Hindlimb muscle (tissue), 1 donor: ENCODE measurements around the gene ERC1. TPM values are rescaled to one million over a fixed set of nuclear protein-coding genes. Genes with fewer than 3 reads are reported as not detected.
"Not testable (repeated sequence)": the region's sequence is repeated elsewhere in the genome, so short reads cannot be mapped to it uniquely, and the experiment has no call there.

Experiments
- DNase-seq: peaks from one replicate; pipeline ENCODE4 v3.0.0-alpha.2; 2013
- polyA plus RNA-seq: library from polyadenylated mRNA; unstranded; fragments of 120-200 nt; gene quantifications from one replicate; pipeline ENCODE4 v1.2.1, GENCODE V29; 2013; ENCODE audit not compliant: insufficient read length

The ERC1 gene
- polyA plus RNA-seq, 1 donor: 24.1 TPM

DNA sequence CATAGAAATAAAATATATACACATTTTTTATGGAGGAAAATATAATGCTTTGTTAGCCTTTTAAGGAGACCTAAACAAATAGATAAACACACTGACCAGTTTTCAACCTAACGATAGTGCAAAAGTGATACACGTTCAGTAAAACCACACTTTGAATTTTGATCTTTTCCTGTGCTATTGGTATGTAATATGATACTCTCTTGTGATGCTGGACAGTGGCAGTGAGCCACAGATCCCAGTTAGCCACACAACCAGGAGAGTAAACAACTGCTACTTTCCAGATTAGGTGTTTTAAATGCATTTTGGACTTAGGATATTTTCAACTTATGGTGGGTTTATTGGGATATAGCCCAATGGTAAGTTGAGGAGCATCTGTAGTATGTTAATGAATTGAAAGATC, 243.1 kb downstream of the ERC1 start:
- DNase-seq: no peak

DNA sequence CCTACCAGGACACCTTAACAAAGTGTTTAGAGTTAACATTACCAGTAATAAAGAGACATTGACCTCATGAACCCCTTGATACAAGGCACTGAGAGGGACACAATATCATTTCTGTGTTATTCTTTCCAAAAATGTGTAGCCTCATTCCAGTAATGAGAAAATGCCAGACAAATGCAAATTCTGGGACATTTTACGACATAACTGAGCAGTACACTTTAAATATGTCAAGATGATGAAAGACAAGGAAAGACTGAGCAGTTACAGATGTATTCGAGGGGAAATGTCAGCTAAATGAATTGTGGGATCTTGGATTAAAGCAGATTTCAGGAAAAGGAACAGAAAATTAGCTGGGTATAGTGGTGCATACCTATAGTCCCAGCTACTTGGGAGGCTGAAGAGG, 255.6 kb downstream of the ERC1 start:
- no peak for DNase-seq

DNA sequence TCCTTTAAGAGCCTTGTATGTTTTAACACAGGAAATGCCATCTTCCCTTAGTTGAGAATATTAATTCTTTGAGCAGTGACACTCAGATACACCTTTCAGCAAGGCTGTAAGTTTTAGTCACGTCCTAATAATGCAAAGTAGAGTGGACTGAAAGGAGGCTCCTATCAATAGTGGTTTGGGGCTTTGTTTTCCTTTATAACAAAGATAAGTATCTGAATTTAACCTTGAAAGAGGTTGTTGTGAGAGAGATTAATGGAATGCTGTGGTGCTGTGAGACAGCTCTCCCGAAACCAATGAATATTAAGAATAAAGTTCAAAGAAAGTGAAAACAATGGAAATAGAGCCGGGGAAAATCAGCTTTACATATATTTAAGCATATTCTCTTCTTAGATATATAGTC, 259.6 kb downstream of the ERC1 start:
- no peak for DNase-seq

DNA sequence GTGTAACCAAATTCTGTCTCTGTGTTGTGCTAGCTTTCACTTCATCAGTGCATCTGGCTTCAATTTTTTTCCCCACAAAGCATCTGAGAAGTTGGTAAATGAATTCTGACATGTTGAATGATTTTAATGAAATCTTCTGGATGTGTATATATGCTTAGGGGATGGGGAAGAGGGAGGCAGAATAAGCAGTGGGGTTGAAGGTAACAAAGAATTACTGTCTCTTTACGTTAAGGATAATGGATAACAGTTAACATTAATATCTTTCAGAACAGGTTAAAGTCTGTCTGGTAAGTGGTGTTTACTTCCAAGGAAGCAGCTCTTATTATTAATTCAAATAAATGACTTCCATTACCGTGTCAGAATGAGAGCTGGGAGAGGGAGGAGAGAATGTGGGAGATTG, 261.7 kb downstream of the ERC1 start:
- no peak for DNase-seq

DNA sequence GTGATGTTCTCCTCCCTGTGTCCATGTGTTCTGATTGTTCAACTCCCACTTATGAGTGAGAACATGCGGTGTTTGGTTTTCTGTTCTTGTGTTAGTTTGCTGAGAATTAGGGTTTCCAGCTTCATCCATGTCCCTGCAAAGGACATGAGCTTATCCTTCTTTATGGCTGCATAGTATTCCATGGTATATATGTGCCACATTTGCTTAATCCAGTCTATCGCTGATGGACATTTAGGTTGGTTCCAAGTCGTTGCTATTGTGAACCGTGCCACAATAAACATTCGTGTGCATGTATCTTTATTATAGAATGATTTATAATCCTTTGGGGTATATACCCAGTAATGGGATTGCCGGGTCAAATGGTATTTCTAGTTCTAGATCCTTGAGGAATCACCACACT, 264.1 kb downstream of the ERC1 start:
- DNase-seq: not testable (repeated sequence)

DNA sequence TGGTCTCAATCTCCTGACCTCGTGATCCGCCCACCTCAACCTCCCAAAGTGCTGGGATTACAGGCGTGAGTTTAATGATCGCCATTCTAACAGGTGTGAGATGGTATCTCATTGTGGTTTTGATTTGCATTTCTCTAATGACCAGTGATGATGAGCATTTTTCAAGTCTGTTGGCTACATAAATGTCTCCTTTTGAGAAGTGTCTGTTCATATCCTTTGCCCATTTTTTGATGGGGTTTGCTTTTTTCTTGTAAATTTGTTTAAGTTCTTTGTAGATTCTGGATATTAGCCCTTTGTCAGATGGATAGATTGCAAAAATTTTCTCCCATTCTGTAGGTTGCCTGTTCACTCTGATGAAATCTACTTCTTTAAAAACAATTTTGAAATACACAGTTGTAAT, 264.8 kb downstream of the ERC1 start:
- not testable (repeated sequence) for DNase-seq

DNA sequence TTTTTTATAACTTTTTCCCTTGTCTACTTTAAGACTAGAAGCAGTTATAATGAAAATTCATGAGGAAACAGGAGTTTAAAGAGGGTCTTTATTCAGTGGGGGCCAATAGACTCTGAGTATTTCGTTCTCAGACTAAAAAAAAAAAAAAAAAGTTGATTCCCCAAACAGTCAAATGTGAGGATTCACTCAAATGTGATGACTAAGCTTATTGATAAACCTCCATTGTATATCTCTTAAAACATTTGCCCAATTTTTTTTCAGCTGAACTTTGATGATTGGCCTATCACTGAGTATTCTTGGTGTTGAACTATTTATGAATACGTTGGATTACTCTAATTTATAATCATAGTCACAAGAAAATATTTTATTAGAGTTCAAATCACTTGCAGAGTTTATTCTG, 265.3 kb downstream of the ERC1 start:
- no peak for DNase-seq

DNA sequence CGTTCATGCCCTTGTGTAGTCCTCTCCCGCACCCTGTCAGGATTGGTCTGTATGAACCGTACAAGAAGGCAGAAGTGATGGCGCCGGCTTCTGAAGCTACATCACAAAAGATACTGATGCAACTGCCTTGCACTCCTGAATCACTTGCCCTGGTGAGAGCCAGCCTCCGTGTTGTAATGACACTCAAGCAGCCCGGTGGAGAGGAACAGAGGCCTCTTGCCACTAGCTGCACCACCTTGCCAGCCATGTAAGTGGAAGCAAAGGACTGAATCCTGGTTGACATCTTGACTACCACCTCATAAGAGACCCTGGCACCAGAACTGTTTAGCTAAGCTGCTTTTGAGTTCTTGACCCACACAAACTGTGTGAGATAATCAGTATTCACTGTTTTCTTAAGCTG, 266.0 kb downstream of the ERC1 start:
- no peak for DNase-seq

DNA sequence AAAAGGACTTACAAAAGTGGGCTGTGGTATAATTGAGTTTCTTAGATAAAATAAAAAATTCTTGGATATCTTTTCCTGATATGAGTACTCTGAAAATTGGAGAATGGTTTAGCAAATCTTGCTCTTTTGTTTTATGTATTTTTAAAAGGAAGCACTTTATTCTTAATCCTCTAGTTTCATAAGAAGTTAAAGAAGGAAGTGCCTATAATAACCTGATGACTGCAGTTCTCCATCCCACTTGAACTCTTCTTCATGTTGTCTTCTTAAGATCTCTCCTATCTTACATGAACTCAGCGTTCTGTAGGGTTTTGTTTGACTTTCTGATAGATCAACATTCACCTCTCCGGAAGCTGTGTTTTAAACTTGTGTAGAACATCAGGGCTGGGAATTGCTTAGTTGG, 271.0 kb downstream of the ERC1 start:
- DNase-seq: no peak

DNA sequence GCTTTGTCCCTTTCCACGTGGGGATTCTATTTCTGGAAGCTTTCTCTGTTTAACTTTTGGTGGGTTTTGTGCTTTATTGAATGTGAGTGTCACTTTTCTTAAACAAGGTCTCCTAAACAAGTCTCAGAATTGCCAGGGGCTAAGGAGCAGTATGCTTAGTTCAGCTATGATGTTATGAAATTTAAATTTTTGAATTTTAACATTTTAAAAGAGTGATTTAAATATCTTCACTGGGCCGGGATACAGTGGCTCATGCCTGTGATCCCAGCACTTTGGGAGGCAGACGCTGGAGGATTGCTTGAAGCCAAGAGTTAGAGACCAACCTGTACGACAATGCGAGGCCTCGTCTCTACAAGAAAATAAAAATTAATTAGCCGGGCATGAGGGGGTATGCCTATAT, 276.2 kb downstream of the ERC1 start:
- no peak for DNase-seq

DNA sequence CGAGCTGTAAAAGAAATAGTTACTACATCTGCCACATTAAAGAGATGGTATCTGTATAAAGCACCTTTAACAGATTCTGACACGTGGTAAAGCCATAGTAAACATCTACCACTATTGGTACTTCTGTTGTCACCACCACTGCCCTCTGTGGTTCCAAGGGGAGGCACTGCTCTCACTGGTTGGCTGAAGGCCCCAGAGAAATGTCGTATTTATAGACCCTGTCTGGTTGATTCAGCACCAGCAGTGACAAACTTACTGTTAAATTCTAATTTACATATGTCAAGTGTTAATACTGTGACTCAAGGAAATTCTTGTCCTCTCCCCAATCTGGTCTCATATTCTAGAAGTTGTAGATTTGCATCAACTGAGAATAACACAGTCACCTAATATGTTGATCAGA, 281.1 kb downstream of the ERC1 start:
- DNase-seq: no peak

DNA sequence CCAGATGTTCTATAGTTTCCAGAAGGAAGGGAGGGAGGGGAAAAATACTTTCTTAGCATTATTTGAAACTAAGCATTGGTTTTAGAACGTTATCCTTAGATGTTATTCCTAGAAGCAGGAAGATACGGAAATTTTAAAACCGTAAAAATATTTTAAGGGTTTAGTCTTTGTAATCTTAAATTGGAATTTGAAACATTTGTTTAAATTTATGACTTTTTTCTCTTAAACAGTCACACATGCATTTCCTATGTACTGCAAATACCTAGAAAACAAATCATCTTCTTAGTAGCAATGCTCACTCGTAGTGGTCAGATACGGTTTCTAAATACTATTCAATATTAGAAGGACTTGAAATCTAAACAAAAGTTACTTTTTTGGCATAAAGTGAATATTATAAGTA, 282.0 kb downstream of the ERC1 start:
- DNase-seq: no peak

DNA sequence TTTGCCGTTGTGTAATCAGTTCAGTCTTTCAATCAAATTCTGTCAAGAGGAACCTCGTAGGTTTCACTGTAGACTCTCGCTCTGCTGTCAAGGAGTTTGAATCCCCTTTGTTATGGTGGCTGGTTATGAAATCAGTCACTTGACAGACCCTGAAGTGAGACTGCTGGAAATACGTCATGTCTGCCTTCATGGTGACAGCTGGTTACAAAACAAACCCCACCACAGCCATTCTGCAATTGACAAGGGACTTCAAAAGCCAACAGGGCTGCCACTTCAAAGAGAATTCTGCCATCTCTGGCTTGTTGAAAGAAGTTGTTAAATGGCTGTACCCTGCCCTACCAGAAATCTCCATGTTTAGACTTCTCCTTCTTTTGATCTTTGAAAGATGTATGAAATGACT, 286.9 kb downstream of the ERC1 start:
- no peak for DNase-seq

DNA sequence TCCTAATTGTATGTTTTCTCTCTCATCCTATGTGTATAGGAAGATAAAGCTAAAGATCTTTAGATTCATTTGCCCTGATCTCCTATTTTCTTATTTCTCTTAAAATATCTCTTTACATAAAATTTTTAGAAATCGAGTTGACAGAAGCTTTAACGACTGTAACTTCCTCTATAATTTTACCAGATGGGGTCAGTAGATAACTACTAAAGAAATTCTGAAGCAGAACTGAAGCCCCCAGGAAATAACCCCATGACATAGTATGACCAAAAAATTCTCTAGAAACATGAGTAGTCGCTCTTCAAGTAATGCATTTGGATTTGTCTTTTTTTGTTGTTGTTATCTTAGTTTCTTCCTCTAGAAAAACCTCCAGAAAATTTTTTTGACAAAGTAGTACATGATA, 288.0 kb downstream of the ERC1 start:
- no peak for DNase-seq

DNA sequence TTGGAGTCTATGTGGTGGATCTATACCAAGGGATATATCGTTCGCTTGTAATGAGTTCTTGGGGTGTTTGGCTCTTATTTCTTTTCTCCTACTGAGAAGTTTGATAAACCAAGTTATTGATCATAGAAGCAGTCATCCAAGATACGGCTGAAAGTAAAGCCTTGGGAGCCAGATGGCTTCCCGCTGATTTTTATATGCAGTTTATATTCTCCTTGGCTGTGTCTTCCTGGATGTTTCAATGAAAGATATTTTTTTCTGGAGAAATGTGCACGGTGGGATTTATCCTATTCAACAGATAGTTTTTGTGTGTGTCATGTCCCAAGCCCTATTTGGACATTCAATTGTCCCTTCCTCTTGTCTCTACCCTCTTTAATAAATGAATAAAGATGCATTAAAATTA, 289.0 kb downstream of the ERC1 start:
- DNase-seq: no peak

DNA sequence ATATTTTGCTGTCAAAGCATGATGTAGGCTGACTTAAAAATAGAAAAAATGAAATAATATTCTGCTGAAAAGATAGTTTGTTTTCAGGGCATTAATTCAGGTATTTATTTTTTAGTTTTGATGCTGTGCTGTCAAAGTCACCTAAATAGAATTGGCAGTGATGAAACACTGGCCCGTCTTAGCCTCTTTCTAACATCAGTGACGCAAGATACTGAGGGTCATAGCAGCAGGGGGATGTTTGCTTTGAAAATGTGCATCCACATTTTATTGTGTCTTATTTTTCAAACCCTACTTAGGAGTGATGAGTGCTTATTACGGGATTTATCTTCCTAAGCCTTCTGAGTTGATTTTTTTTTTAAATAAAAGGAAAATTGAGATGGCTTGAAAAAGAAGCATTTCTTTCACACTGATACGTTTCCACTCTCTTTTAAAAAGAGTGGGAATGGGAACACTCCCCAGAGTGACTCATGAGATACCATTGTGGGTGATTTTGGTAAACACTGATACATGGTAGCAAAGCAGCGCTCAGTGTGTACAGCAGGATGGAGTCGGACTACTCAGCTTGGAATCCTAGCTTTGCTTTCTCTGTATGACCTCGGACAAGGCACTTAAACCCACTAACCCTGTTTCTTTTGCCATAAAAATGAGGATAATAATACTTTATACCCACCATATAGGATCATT, 290.8 kb downstream of the ERC1 start:
- DNase-seq: no peak

DNA sequence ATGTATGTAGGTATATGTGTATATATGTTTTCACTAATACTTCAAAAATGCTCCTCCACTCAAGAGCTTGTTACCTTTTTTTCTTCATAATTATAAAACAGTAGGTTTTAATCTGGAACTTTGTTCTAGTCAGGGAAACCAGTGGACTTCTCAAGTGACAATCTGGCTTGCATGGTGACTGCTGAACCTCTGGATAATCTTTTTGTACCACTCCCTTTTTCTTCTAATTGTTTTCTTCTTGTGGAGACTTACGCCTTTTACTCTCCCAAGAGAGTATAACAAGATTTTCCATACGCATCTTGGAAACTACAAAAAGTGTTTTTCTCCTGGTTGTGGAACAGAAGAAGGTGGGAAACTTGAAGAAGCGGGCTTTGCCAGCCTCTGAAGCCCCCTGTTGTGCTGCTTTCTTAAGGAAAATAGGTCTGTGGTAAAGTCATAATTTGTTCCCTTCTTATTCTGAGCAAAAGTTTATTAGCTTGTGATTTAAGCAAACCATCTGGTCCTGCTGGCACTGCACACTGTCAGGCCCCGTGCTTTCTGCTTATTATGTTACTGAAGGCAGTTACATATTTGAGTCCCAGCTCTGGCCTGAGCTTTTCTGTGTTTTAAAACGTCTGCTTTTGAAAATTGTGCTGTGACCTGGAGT, 291.8 kb downstream of the ERC1 start:
- DNase-seq: peak; percentile 83

DNA sequence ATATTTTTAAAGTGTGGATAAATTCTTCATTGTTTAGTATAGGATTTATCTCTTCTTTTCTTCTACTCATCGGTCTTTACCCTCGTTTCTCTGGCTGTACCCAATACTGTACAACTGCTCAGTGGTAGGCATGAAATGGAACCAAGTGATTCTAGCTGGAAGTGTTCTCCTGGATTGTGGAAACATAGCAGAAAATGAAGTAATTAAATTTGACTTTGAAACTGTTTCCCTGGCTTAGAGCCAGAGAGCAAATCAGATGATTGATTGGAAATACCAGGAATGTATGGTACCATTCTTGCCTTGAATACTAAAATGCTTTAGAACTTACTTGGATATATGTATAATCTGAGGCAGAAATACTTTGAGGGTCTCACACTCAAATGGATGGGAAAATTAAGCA, 292.3 kb downstream of the ERC1 start:
- no peak for DNase-seq

DNA sequence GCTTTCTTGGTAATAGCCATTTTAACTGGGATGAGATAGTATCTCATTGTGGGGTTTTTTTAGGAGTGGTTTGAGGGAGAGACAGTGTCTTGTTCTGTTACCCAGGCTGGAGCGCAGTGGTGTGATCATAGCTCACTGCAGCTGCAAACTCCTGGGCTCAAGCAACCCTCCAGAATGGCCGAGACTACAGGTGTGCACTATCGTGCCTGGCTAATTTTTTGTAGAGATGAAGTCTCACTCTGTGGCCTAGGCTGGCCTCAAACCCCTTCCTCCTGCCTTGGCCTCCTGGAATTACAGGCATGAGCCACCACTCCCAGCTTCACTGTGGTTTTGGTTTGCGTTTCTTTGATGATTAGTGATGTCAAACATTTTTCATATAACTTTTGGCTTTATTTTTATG, 293.6 kb downstream of the ERC1 start:
- DNase-seq: no peak

DNA sequence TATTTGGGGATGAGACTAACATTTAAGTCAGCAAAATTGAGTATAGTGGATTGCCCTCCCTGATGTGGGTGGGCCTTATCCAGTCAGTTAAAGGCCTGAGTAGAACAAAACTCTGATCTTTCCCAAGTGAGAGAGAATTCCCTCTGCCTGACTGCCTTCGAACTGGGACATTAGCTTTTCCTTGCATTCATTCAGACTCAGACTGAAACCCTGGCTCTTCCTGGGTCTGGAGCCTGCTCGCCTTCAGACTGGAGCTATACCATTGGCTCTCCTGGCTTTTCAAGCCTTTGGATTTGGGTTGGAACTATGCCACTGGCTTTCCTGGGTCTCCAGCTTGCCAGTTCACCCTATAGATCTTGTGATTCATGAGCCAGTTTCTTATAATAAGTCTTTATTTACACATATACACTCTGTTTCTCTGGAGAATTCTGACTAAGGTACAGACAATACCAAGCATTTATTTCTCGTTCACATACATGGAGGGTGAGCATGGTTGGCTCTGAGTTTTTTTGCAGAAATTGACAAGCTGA, 296.5 kb downstream of the ERC1 start:
- no peak for DNase-seq

DNA sequence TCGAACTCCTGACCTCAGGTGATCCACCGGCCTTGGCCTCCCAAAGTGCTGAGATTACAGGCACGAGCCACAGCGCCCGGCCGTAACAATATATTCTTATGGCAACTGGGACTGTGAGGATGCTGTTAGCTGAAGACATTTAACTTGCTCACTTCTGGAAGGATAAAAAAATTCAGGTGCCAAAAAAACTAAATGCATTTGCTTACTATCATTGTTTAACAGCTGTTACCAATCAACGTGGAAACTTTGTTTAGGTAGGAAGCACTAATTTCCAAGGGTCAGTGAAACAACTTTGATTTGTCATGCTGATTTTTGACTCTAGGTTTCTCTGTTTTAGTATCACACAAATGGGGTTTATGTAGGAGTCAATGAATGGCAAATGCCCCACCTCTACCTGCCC, 297.3 kb downstream of the ERC1 start:
- no peak for DNase-seq

DNA sequence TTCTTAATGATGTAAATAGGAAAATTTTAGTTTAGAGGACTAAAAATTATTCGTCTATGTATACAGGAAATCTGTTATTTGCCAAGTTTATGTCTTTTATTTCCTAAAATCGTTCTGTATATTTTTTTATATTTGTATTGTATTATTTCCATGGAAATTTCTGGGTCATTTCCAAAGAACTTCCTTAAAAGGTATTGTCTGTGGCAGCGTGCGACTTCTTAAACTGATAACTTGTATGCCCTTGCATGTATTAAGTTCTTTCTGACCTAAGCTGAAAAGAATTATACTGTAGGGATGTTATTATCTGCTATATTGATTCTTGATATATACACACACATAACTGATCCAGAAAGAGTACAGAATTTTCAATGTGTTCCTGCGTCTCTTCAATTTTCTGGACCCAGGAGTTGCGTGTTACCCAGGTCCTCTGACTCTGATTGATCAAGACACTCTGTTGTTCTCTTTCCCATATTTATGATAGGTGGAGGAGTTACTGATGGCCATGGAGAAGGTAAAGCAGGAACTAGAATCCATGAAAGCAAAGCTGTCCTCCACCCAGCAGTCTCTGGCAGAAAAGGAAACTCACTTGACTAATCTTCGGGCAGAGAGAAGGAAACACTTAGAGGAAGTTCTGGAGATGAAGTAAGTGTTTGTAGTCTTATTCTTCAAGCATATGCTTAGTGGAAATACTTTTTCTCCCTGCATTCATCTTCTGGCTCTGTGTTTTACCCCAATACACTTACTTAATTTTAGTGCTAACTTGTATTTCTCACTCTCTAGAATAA, 298.5 kb downstream of the ERC1 start:
- DNase-seq: no peak

DNA sequence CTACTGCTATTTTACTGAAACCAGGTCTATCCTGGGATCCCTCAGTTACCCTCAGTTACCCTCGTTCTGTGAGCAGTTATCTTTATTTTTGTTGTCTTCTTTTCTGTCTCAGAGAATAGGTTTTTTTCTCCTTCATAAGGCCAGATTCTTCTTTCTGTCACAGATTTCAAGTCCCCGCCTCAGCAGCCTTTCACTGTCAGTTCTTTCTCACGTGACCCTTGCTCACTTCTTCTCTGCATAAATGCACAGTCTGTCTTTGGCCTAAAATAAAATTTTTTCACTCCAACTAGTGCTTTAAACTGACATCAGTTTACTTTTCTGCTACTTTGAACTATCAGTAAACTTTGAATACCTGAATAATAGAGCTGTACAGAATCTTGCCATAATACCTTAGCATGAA, 299.7 kb downstream of the ERC1 start:
- DNase-seq: no peak
